Loucy (cell line): Measurements from ENCODE around the gene TIMM10.

Source experiments
- EZH2phosphoT487 ChIP-seq: fragments of 200-600 bp; IDR thresholded peaks from 2 replicates; pipeline ENCODE4 v1.6.1; 2018; ENCODE audit warnings: antibody characterized with exemption, mild to moderate bottlenecking, moderate library complexity, borderline replicate concordance
- TF ChIP-seq, protein P1 (sequence below): fragments of 200-600 bp; sonication (generic); conservative IDR thresholded peaks from 2 replicates; pipeline ENCODE4 v1.5.1; 2014; ENCODE audit warnings: mild to moderate bottlenecking, antibody characterized with exemption, low read length

DNA sequence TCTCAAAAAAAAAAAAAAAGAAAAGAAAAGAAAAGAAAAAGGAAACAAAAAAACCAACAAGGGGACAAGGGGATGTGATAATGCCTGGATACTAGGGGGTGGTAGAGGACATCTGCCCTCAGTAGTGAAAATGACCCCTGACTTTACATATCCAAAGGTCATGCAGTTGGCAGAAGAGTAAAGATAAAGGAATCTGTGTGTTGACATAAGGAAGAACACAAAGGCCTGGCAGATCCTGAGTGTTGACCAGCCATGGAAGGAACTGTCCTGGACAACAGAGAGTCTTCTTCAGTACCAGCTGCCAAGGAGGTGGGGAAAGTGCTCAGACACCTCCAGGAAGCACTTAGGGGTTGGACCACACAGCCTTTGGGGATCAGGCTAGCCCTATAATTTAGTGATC is 27.7 kb downstream of the TIMM10 start:
- TF ChIP-seq EZH2phosphoT487 = no peak
- TF ChIP-seq, protein P1, sequence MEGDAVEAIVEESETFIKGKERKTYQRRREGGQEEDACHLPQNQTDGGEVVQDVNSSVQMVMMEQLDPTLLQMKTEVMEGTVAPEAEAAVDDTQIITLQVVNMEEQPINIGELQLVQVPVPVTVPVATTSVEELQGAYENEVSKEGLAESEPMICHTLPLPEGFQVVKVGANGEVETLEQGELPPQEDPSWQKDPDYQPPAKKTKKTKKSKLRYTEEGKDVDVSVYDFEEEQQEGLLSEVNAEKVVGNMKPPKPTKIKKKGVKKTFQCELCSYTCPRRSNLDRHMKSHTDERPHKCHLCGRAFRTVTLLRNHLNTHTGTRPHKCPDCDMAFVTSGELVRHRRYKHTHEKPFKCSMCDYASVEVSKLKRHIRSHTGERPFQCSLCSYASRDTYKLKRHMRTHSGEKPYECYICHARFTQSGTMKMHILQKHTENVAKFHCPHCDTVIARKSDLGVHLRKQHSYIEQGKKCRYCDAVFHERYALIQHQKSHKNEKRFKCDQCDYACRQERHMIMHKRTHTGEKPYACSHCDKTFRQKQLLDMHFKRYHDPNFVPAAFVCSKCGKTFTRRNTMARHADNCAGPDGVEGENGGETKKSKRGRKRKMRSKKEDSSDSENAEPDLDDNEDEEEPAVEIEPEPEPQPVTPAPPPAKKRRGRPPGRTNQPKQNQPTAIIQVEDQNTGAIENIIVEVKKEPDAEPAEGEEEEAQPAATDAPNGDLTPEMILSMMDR = no peak
